ENCODE measurements around the gene LY86.
"Not testable (repeated sequence)": the region's sequence is repeated elsewhere in the genome, so short reads cannot be mapped to it uniquely, and the experiment has no call there.

DNA sequence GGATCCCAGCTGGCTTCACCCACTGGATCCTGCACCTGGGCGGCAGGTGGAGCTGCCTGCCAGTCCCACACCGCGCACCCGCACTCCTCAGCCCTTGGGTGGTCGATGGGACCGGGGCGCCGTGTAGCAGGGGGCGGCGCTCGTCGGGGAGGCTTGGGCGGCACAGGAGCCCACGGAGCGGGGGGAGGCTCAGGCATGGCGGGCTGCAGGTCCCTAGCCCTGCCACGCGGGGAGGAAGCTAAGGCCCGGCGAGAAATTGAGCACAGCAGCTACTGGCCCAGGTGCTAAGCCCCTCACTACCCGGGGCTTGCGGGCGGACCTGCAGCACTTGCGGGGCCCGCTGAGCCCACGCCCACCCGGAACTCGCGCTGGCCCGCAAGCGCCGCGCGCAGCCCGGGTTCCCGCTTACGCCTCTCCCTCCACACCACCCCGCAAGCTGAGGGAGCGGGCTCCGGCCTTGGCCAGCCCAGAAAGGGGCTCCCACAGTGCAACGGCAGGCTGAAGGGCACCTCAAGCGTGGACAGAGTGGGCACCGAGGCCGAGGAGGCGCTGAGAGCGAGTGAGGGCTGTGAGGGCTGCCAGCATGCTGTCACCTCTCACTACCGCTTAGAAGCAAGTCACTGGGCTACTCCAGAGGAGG, 18.0 kb downstream of the LY86 start:
- TF ChIP-seq CTCF (IDR thresholded peaks at IDR 0.05; ENCODE audit: low read depth, low read length, poor library complexity, severe bottlenecking); EZH2phosphoT487 (IDR thresholded peaks at IDR 0.05; ENCODE audit: borderline replicate concordance, low read length): not testable (repeated sequence)

Measured in DOHH2 (cell line).